GM21723 (cell line): Measurements from ENCODE around the gene MAGEA9B.
"Not testable (repeated sequence)": the region's sequence is repeated elsewhere in the genome, so short reads cannot be mapped to it uniquely, and the experiment has no call there.

Experiments
- ATAC-seq: cut with Tn5 transposase; IDR thresholded peaks from one replicate; pipeline ENCODE4 v1.9.1; 2021; ENCODE audit warnings: mild to moderate bottlenecking, moderate library complexity; ENCODE audit not compliant: unreplicated experiment

The MAGEA9B gene, protein sequence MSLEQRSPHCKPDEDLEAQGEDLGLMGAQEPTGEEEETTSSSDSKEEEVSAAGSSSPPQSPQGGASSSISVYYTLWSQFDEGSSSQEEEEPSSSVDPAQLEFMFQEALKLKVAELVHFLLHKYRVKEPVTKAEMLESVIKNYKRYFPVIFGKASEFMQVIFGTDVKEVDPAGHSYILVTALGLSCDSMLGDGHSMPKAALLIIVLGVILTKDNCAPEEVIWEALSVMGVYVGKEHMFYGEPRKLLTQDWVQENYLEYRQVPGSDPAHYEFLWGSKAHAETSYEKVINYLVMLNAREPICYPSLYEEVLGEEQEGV

GRCh38 chrX:149587359-149587758 is at the start of gene MAGEA9B:
Gene MAGEA9B (minus strand): TSS chrX:149587459. CDS start chrX:149583179, 4,280 bp downstream.
- ATAC-seq = not testable (repeated sequence)

GRCh38 chrX:149633511-149633910 is 46.3 kb upstream of the MAGEA9B start:
- ATAC-seq = no peak

DNA sequence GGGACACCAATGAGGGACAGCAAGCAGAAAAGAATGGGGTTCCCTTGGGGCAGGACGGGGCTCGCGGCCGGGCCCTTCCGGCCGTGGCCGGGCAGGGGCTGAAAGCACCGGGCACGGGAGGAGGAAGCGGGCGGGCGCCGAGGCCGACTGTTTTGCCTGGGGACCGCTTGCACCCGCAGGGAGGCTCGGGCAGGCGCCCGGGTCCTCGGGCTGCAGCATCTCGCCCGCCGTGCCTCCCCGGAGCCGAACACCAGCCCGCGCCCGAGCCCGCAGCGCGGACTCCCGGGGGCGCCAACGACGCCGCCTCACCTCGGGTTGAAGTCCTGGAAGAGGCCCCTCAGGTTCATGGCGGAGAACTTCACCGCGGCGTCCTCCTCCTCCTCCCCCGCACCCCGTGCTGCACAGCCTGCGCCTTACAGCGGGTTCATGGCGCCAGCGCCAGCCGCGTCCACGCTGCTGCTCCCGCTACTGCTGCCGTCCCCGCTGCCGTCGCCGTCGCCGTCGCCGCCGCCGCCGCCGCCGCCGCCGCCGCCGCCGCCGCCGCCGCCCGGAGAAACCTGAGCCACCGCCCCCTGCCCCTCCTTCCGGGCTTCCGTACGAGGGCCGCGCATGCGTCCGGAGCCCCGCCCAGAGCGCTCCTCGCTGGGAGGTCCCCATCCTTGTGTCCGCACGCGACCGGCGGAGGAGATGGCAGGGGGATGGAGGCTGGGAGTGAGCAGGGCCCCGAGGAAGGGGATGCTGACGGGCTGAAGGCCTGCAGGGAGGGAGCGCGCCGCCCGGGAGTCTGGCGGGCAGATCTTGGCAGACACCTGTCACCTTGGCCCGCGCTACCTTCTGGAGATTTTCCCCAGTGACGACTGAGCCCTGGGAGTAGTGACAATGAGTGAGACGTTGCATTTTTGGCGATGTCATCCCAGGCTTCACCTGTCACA is 44.2 kb upstream of the MAGEA9B start, which contains the start of gene TMEM185A:
Gene TMEM185A (minus strand): TSS at position 559 of the 932 bp plus-strand sequence. CDS start 212 bp downstream, at position 347.
- peak; percentile 92 for ATAC-seq

DNA sequence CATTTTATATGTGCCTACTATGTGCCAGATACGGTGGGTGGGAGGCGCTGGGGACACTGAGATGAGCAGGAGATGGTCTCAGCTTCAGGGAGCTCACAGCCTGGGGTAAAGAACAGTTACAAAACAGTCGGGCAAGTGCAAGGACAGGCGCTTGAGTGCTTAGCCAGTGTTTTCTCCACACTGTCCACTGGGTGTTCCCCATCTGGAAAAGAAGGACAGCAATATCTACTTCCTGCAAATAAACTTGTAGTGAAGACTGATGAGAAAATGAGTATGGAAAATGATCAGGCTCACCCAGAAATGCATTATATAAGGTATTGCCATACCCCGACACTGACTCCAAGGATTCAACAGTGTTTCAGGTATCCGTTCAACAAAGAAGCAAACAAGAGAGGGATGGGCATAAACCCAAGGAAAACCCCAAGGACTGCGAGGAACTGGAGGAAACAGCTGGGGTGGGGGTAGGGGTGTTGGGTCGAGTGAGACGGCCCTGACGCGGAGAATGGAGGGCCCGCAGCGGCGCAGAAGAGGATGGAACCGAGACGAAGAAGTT is 43.5 kb upstream of the MAGEA9B start:
- no peak for ATAC-seq

DNA sequence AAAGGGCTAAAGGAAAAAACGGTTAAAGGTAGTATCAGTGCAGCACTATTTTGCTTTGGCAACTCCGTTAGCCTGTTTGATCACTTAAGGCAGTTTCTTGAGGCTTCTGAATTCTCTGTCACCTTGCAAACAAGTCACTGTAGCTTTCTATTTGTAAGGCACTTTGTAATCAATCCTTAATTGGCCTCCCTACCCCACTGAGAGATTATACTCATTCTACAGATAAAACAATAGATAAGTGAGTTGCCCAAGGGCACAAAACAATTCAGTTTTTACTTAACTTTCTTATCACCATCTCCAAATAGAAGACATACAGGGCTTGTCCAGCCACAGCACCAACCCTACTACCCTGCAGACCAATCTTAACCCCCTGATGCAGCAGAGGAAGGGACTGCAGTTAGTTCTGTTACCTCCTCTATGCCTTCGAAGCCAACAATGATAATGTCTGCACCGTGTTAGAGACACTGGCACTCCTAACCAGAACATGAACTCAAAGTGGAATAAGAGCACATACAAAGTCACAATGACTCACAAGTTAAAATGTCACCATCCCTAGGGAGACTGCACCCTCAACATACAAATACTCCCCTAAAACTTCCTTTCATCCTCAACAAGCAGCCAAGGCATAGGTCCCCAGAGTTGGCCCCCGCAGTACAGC is 42.6 kb upstream of the MAGEA9B start:
- no peak for ATAC-seq

DNA sequence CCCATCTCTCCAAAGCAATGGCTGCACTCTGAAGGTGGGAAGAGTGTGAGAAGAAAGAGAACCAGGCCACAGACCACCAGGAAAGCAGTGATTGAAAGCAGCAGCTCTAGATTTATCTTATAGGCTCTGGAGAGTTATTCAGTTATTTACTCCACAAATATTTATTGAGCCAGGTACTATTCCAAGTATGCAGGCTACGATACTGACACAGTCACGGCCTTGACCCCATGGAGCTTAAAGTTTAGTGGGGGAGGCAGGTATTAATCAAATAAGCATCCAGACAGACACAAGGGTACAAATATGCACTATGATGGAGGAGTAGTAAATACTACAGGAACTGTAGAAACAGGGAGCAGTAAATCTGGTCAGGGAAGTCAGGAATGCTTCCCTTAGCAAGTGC is 41.5 kb upstream of the MAGEA9B start:
- ATAC-seq = no peak

DNA sequence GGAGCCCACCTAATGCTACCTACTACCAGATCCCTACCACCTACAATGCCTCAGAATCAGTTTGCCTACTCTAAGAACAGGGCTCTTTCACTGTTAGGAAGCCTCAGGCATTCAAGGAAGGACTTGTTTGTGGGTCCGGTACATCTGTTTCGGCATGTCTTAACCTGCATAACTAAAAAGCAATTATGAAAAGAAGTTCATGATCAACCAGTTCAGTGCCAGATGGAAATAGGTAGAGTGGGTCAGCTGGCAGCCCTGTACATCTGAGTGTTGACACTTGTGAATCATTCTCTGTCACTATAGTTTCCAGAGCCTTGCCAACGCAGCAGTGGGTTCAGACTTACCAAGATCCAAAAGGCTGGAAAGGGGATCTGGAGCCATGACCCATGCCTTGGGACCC is 41.0 kb upstream of the MAGEA9B start:
- ATAC-seq = no peak

GRCh38 chrX:149626829-149627228 is 39.6 kb upstream of the MAGEA9B start:
- not testable (repeated sequence) for ATAC-seq

- ATAC-seq = not testable (repeated sequence)
Measured at GRCh38 chrX:149619662-149620061, 32.4 kb upstream of the MAGEA9B start.

DNA sequence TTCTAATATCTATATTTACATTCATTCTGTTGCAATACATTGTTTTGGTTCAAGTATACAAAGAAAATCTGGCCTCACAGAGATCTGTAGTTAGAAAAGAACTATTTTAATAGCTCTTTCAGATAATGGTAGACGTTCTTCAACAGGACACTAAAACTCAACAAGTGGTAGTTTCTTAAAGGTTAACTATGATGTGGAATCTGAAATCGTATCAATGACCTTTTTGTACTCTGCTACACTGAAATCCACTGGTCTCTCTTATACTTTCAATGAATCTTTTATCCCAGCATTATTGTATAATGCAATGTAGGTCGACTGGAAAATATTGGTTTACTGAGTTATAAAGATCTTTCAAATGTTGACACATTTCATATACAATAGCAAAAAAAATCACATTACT is 31.6 kb upstream of the MAGEA9B start:
- no peak for ATAC-seq

DNA sequence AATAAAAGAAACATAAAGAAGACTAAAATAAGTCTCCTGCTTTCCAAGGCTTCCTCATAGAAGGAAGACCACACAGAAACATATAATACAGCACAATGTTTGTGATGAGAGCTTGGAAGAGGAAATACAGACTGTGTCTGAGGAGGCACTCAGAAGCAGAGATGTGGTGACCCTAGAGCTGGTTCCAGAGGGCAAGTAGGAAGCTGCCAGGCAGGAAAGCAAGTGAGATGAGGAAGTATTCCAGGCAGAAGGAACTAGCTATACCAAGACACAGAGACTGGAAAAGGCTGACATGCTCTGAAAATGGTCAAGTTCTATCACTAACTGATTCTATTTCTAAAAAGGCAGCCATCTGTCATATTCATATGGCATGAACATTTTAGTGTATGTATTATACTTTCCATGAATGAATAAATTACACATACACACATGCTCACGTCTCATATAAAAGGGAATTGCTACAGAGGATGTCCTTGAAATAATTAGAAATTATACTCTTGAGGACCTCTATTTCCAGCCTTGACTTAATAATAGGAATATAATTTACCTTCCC is 24.4 kb upstream of the MAGEA9B start:
- ATAC-seq = no peak

DNA sequence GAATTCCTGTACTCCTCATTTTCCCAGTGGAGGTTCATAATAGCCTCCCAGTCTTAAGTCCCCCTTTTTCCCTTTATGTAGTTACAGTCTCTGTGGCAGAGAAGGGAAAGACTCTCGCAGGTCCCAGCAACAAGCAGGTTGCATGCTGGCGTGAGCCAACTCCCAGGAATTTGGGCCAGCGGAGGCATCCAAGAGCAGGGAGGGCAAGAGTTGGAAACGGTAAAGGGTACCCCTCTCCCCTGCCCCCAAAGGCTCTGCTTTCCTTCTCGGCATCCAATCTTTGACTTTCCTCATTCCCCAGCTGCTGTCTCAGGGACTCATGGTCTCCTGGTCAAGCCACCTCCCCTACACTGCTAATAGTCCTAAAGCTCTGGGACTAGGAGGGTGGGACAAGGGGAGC is 23.3 kb upstream of the MAGEA9B start:
- no peak for ATAC-seq

DNA sequence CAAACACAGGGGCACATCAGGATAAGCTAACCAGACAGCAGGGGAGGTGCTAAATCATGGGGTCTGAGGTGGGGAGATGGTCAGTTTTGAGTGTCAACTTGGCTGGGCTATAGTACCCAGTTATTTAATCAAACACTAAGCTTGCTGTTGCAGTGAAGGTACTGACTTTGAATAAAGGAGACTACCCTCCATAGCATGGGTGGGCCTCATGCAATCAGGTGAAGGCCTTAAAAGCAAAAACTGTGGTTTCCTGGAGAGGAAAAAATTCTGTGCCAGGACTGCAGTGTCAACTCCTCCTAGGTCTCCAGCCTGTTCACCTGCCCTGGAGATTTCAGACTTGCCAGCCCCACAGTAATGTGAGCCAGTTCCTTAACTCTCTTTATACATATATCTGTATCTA is 20.4 kb upstream of the MAGEA9B start:
- no peak for ATAC-seq

GRCh38 chrX:149605248-149605885 is 18.1 kb upstream of the MAGEA9B start:
- ATAC-seq = not testable (repeated sequence)

- ATAC-seq = not testable (repeated sequence)
Measured at GRCh38 chrX:149598603-149599002, 11.3 kb upstream of the MAGEA9B start.

GRCh38 chrX:149595943-149596342 is 8.7 kb upstream of the MAGEA9B start:
- not testable (repeated sequence) for ATAC-seq

DNA sequence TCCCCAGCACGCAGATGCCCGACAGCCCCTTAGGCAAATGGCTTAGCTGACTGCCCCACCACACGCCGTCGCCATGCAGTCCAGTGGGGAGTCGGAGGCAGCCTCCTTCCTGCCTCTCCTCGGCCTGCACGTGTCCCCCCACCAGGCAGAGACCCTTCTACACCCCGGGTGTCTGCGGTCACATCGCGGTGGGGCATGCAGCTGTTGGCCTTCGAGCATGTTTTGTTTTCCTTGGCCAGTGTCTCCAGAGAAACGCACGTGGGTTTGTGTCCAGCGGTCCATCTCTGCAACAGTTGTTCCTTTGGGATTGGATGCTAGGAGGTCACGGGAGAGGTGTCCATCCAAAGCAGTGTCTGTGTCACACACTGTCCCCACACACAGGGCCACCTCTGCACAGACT is 8.0 kb upstream of the MAGEA9B start, which contains the start of gene HSFX2:
Gene HSFX2 (minus strand): TSS at position 101 of the 400 bp plus-strand sequence. CDS start 614 bp downstream, outside the sequence.
- ATAC-seq = not testable (repeated sequence)

DNA sequence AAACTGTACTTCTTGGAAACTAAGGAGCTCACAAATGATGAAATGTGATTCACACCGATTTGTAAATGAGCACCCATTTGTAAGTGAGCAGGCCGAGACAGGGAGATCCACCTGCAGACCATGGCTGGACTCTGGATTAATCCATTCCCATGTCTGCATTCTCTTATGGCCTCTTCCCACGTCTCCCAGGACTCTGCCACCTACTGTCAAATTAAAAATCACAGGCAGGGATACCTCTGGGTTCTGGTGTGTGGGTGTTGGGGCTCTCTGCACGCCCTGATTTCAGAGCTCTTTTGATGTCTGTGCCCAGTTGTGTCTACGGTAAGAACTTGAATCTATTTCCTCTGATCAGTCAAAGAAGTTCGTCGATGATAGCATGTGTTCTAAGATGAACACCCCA is 3.7 kb upstream of the MAGEA9B start:
- ATAC-seq = not testable (repeated sequence)

DNA sequence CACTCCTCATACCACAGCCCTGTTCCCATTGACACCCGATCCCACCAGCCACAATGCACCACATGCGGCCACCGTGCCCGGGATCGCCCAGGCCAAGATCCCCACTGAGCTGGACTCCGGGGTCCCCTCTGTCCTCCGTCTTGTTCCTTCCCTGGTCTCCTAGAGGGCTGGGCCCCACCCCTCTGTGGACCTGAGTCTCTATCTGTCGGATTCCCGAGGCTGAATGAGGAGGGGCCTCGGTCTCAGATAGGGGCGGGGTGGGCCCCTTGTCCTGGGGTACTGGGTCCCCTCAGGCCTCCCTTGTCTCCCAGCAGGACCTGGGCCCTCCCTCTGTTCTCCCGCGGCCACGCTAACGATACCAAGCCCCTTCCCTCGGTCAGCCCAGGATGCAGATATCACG is 1.6 kb downstream of the MAGEA9B start:
- ATAC-seq = not testable (repeated sequence)

GRCh38 chrX:149573456-149573855 is 13.8 kb downstream of the MAGEA9B start:
- peak; percentile 100 for ATAC-seq
